Measurements from ENCODE around the gene RNF39. TPM values are rescaled to one million over a fixed set of nuclear protein-coding genes. Genes with fewer than 3 reads are reported as not detected.

Gene RNF39
- total and polyA plus RNA-seq, 4 experiments from 2014 or later = 0.21 TPM; not detected in 3

Other genes starting within 250 kb of the RNF39 start
- under 1 TPM; 0.28 to 0.52 TPM for gene HLA-G, start 247.9 kb downstream of the RNF39 start, total RNA-seq
- gene HLA-G, start 247.9 kb downstream of the RNF39 start, polyA plus RNA-seq = 1 to 10 TPM; 2.1 to 4.9 TPM
- 1,000 to 10,000 TPM; 2,115 to 2,200 TPM for gene HLA-A, start 133.2 kb downstream of the RNF39 start, total RNA-seq
- gene HLA-A, start 133.2 kb downstream of the RNF39 start, polyA plus RNA-seq = 1,000 to 10,000 TPM; 2,923 to 3,137 TPM
- 10 to 100 TPM; 47.2 to 50.0 TPM for gene POLR1H, start 14.5 kb downstream of the RNF39 start, total RNA-seq
- 100 to 1,000 TPM in 1 of 2 donors, 10 to 100 TPM in 1; 65.7 to 109 TPM for gene POLR1H, start 14.5 kb downstream of the RNF39 start, polyA plus RNA-seq
- 10 to 100 TPM; 65.2 to 66.2 TPM for gene PPP1R11, start 8.6 kb downstream of the RNF39 start, total RNA-seq
- 100 to 1,000 TPM; 114 to 134 TPM for gene PPP1R11, start 8.6 kb downstream of the RNF39 start, polyA plus RNA-seq
- gene TRIM31, start 37.3 kb upstream of the RNF39 start, total RNA-seq = under 1 TPM in 1 of 2 experiments, not detected in 1; 0.20 TPM
- gene TRIM31, start 37.3 kb upstream of the RNF39 start, polyA plus RNA-seq = under 1 TPM; 0.11 to 0.21 TPM
- gene TRIM40, start 60.4 kb upstream of the RNF39 start, total RNA-seq = not detected
- not detected for gene TRIM40, start 60.4 kb upstream of the RNF39 start, polyA plus RNA-seq
- not detected for gene TRIM10, start 85.4 kb upstream of the RNF39 start, total RNA-seq
- gene TRIM10, start 85.4 kb upstream of the RNF39 start, polyA plus RNA-seq = not detected
- gene TRIM15, start 87.8 kb upstream of the RNF39 start, total RNA-seq = not detected
- not detected for gene TRIM15, start 87.8 kb upstream of the RNF39 start, polyA plus RNA-seq
- 10 to 100 TPM; 60.0 to 60.7 TPM for gene TRIM26, start 137.6 kb upstream of the RNF39 start, total RNA-seq
- 10 to 100 TPM; 17.3 to 51.0 TPM for gene TRIM26, start 137.6 kb upstream of the RNF39 start, polyA plus RNA-seq